KMS-11 (cell line): ENCODE results near the gene MAP2K5.

Experiments
- H2AFZ ChIP-seq: fragments of 200-600 bp; sonication (generic); 2 replicates; pipeline ENCODE4 v1.6.1; 2016; ENCODE audit warnings: antibody characterized with exemption, mixed run types, low read depth
- H3K27ac ChIP-seq: fragments of 200-600 bp; sonication (generic); 2 replicates; pipeline ENCODE4 v1.6.1; 2016; ENCODE audit warnings: mild to moderate bottlenecking, mixed run types
- H3K27me3 ChIP-seq: fragments of 200-600 bp; sonication (generic); 2 replicates; pipeline ENCODE4 v1.6.1; 2017; ENCODE audit warnings: mild to moderate bottlenecking, low read depth, mixed run types, moderate library complexity; ENCODE audit not compliant: insufficient read depth
- H3K36me3 ChIP-seq: fragments of 200-600 bp; sonication (generic); 2 replicates; pipeline ENCODE4 v1.6.1; 2017; ENCODE audit warnings: mild to moderate bottlenecking, mixed run types; ENCODE audit not compliant: insufficient read depth
- H3K4me1 ChIP-seq: fragments of 200-600 bp; sonication (generic); 2 replicates; pipeline ENCODE4 v1.6.1; 2016; ENCODE audit warnings: mild to moderate bottlenecking, low read depth, mixed run types; ENCODE audit not compliant: poor library complexity, severe bottlenecking
- H3K4me2 ChIP-seq: fragments of 200-600 bp; sonication (generic); 2 replicates; pipeline ENCODE4 v1.7.0; 2016; ENCODE audit warnings: mild to moderate bottlenecking, mixed run types
- H3K4me3 ChIP-seq: fragments of 200-600 bp; sonication (generic); IDR thresholded peaks from 2 replicates; pipeline ENCODE4 v1.6.1; 2017; ENCODE audit warnings: low read depth, low read length, mixed read lengths; ENCODE audit not compliant: insufficient read depth
- H3K79me2 ChIP-seq: fragments of 200-600 bp; sonication (generic); 2 replicates; pipeline ENCODE4 v1.6.1; 2016; ENCODE audit warnings: low read depth, mixed run types; ENCODE audit not compliant: insufficient read depth
- H3K9ac ChIP-seq: fragments of 200-600 bp; sonication (generic); 2 replicates; pipeline ENCODE4 v1.6.1; 2016; ENCODE audit warnings: mild to moderate bottlenecking, mixed run types
- H4K20me1 ChIP-seq: fragments of 200-600 bp; sonication (generic); 2 replicates; pipeline ENCODE4 v1.6.1; 2016; ENCODE audit warnings: mild to moderate bottlenecking, mixed run types; ENCODE audit not compliant: insufficient read depth
- TF ChIP-seq, protein P1 (sequence below): fragments of 200-600 bp; sonication (generic); conservative IDR thresholded peaks from 2 replicates; pipeline ENCODE4 v1.6.1; 2017; ENCODE audit warnings: low read depth, mild to moderate bottlenecking, antibody characterized with exemption, low read length, moderate library complexity, mixed read lengths

The MAP2K5 gene

DNA sequence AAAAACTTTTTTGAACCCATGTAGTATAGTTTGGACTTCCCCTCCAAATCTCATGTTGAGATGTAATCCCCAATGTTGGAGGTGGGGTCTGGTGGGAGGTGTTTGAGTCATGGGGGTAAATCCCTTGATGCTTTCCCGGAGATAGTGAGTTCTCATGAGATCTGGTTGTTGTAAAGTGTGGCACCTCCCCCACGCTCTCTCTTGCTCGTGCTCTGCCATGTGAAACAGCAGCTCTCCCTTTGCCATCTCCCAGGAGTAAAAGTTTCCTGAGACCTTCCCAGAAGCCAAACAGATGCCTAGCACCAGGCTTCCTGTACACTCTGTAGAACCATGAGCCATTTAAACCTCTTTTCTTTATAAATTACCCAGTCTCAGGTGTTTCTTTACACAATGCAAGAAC, 313.3 kb downstream of the MAP2K5 start:
- no peak overlapping the region for H2AFZ ChIP-seq
- no peaks in the 10 kb centered on the region for H3K27me3 ChIP-seq
- H3K4me2 ChIP-seq, result no peak overlapping the region
- no peaks in the 10 kb centered on the region for H3K79me2 ChIP-seq
- no peaks in the 10 kb centered on the region for H3K36me3 ChIP-seq
- TF ChIP-seq, protein P1, sequence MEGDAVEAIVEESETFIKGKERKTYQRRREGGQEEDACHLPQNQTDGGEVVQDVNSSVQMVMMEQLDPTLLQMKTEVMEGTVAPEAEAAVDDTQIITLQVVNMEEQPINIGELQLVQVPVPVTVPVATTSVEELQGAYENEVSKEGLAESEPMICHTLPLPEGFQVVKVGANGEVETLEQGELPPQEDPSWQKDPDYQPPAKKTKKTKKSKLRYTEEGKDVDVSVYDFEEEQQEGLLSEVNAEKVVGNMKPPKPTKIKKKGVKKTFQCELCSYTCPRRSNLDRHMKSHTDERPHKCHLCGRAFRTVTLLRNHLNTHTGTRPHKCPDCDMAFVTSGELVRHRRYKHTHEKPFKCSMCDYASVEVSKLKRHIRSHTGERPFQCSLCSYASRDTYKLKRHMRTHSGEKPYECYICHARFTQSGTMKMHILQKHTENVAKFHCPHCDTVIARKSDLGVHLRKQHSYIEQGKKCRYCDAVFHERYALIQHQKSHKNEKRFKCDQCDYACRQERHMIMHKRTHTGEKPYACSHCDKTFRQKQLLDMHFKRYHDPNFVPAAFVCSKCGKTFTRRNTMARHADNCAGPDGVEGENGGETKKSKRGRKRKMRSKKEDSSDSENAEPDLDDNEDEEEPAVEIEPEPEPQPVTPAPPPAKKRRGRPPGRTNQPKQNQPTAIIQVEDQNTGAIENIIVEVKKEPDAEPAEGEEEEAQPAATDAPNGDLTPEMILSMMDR, result no peak
- H3K4me1 ChIP-seq, result peaks cover 6% of the 10 kb centered on the region
- H4K20me1 ChIP-seq, result no peaks in the 10 kb centered on the region
- no peak overlapping the region for H3K27ac ChIP-seq
- no peak overlapping the region for H3K4me3 ChIP-seq
- H3K9ac ChIP-seq, result no peak overlapping the region
